Right hindlimb (tissue), 1 donor: ENCODE results near the gene HAAO.

Experiments used
- DNase-seq: peaks from one replicate; pipeline ENCODE4 v3.0.0-alpha.2; 2018

The HAAO gene

DNA sequence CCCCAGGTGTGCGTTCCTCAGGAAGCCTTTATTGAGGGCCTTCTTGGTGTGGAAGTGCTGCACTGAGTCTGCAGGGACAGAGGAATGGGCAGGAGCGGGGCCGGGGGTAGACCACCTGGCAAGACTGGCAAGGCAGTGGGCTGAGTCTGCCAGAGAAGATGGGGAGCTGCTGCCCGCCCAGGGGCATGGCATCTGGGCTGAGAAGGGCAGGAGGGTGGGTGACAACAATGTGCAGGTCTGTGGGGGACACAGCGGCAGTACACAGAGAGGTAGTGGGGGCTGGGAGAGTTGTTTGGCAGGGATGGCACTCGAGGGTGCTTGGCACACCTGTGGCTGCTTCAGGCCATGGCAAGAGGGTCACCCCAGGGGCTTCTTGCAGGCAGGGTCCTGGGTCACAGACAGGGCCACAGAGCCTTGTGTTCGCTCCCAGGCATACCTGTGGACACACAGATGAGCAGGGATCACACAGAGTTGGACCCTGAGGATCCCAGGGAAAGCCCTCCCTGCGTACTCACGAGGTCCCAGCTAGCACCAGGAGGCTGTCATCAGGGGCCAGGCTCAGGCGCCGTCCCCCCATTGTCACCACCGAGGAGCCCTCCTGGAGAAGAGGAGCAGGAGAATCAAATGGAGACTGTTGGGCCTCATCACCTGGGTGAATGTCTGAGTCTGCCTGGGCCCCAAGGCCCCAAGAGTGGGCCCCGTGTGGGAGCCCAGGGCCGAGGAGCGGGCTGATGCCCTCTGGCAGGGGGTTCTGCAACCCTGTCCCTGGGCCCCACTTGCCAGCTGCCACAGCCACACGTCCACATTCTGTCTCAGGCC, 25.1 kb downstream of the HAAO start:
- DNase-seq: no peak

DNA sequence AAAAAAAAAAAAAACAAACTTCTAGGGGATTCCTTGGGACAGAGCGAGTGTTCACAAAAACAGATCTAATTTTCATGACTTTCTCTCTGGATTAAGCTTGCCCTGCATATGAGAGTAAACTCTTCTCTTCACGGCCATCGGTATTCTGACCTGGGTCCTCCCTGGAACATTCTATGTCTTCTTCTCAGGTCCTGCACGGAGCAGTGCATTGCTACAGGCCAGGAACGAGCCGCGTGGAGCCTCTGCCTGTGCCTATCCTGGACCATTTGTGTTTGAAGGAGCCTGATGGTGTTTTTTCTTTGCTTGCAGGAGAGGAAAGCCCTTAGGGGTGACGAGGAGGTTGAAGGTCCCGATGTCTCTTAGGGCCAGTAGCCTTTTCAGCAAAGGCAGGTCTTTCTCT, 26.7 kb downstream of the HAAO start:
- no peak for DNase-seq

DNA sequence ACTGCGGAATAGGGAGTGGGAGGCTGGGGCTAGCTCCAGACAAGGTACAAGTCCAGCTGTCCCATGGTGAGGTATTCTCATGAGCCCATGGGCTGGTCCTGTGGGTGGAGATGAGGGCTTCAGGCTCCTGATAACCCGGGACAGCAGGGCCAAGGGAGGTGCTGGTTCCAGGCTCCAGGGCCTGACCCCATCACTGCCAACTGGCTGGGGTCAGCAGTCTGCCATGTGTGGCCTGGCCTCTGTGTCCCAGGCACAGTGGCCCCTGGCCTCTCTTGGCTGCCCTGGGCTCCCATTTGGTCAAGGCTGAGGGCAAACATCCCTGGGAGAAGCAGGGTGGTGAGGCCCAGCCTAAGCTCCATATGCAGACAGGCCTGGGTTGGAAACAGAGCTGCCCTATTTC, 27.5 kb downstream of the HAAO start:
- DNase-seq: no peak

DNA sequence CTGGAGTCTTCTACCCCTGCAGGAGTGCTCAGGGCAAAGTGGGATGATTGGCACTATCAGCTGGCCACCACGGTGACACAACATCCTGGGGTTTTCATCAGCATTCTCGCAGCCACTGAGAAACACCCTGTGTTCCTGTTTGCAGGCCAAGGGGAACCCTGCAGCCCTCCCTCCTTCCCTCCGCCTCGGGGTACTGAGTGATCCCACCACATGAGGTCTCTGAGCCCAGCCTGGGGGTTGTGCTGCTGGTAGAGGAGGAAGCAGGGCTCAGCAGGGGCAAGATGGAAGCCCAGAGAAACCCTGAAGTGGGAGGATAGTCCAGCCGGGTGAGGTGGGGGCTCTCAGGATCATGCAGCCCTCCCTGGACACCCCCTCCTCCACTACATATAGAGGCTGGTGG, 28.3 kb downstream of the HAAO start, which contains the start of gene OXER1:
TSS of gene OXER1 (minus strand) at position 40 of the 400 bp plus-strand sequence. CDS start 73 bp downstream, outside the sequence.
- no peak for DNase-seq

DNA sequence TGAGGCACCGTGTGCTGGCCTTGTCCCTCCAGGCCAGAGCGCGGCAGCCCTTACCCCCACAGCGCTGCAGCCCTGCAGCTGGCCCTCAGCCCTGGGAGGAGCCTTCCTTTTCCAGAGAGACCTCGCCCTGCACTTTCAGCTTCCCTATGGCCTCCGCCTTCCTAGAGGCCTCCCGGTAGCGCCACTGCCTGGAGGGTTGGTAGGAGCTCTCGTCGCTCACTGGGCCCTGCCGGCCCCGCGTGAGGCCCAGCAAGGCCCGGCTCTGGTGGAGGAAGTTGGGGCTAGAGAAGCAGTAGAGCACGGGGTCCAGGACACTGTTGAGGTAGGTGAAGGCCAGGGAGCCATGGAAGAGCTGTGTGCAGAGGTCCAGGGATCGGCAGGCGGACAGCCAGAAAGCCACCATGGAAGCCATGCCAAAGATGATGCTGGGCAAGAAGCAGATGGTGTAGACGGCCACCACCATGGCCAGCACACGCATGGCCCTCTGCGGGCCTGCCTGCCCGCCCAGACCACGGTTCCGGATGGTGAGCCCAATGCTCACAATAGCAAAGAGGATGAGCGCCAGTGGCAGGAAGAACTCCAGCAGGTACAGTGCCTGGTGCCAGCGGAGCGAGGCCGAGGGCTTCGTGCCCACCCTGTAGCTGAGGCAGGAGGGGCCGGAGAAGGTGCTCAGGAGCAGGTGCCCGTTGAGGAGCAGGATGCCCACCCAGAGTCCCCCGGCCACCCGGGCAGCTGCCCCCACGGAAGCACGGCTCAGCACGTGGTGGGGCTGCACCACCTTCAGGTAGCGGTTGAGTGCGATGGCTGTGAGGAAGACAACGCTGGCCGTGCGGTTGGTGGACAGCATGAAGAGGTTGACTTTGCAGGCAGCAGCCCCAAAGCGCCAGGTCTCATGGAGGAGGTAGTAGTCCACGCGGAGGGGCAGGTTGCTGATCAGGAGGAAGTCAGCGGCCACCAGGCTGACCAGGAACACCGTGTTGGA, 29.3 kb downstream of the HAAO start:
- DNase-seq: no peak

DNA sequence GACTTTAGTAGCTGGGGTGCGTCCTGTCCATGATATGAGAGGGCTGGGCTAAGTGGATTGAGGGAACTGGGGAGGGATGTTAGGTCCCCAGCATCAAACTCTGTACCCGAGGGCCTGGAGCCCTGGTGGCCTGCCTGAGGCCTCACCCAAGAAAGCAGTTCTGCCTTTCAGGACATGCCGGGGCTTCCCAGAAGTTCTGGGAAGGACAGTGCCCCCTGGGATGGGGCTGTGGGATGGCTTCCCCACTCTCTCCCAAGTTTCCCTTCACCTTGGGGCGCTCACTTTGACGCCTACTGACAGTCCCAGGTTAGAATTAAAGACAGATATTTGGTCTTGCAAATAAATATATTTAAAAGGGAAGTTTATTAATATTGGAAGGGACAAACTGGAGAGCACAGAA, 30.2 kb downstream of the HAAO start:
- no peak for DNase-seq

DNA sequence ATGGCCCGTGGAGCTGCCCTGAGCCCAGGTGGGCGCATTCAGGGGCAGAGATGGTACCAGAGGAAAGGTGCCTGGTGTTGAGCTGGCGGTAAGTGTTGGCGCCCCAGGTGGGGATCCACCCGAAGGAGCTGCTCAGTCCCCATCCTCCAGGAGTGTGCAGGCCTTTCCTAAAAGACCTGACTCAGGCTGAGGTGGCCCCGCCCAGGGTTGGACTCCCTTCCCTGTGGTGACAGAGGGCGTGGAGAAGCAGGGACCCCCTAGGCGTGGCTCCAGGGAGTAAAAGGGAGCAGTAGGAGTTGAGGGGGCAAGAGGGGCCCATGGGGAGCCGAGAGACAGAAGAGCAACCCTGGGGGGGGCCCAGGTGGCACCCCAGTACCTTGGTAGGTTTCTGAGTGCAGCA, 30.8 kb downstream of the HAAO start:
- DNase-seq: no peak

DNA sequence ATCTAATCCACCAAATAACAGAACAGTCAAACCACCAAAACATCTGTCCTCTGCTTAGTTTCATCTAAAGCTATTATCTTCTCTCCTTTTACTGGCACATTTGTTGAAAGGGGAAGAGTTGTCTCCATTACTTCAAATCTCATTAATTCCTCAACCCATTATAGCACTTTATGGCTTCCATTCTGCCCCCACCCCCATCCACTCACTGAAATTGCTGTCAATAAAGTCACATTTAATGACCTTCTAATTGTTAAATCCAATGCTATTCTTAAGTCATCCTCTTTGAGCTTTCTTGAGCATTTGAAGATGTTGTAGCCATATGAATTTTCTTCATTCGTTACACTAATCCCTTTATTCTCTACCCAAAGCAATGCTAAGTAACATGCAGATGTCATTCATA, 33.6 kb downstream of the HAAO start:
- DNase-seq: no peak

DNA sequence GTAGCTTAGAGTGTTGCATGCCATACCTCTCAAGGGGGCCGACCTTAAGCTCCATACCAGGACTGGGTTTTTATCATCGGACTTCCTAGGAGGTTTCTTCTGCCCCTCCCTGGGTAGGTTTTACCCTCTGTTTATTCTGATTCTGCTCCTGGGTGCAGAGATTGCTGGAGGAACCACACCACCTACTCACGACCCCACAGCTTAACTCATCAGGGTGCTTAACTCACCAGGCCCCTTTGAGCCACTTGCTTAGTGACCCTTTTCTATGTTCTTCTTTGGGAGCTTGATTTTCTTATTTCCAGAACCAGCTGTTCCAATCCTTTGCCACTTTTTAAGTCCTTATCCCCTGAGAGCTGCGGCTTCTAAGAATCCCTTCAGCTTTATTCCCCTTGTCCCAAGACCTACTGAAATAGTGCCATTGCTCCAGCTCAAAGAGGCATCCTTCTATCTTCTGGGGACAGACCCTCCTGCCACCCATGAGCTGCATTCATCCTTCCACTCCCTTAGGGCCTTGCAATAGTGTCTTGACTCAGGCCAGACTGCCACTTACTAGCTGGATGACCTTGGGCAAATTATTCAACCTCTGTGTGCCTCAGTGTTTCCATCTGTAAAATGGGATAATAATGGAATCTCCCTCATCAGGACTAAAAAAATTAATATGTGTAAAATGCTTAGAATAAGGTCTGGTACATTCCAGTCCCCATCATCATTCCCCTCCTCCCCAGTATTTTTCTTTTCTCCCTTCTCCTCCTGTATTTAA, 34.2 kb downstream of the HAAO start:
- no peak for DNase-seq

DNA sequence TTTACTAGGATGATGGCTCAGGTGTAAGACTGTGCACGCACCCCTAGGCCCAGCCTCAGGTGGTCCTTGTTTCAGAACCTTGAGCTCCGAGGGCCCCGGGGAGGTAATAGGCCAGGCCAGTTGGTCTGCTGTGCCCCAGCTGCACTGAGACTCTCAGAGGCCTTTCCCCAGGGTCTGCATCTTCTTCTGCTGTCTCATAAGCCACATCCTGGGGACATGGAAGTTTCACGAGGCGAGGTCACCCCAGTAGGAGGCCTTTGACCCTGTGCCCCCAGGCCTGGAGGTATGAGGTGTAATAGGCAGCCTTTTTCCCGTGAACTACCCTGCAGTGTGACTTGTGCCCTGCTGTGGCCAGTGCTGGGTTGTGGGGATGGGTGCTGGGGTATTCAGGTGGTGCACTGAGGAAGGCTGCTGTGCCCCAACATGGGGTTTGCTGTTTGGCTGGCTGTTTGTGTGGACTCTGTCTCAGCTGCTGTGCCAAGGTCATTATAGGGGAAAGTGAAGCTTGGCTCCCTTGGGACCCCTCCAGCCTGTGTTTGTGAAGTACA, 35.3 kb downstream of the HAAO start:
- DNase-seq: no peak

DNA sequence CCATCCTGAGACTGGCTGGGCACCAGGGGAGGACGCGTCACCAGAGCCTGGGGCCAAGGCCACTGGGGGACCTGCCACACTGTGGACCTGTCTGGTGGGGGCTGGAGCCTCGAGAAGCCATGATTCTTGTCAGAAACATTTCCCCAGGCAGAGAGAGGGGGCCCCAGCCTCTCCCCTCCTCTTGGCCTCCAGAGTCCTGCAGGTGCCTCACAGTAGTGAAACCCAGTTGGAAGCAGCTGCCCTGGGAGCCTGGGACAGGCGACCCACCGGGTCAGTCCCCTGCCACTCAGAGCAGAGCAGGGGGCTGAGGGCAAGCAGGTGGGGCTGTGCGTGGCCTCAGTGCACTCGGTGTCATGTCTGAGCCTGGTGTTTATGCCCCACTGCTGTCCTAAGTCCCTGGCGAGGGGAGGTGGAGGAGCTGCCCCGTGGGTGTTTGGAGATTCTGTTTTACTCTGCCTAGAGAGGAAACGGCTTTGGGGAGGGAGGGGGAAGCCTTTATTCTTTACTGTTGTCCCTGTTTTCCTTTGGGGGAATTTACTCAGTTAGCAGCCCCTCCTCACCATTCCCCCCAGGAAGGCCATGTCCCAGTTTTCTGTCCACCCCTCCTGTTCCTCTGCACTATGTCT, 36.1 kb downstream of the HAAO start:
- DNase-seq: no peak

DNA sequence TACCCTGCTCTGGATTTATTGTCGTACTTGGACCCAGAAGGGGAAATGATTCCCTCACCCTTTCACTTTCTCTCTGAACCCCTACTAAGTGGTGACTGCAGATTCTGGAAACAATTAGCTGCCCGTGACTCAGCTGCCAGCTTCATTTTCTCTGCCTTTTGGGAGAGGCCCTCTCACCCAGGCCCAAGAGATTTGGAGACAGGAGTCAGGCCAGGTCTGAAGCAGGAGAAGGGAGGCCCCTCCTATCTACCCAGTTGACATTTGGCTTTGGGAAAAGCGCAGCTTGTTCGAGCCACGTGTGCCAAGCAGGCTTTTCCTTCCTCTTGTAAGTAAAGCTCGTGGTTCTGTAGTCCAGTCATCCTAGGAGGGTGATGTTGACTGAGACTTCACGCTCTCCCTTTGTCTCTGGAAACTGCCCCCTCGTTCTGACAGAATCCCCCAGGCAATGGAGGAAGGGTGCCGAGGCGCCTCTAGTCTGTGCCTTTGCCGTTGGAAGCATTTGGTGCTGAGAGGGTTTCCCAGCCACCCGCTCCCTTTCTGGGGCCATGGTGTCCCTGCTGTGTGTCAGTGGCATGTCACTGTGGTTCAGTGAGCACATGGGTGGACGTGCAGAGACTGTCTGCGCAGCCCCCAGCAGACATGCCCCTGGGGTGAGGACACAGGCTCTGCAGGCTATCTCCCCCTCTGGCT, 37.0 kb downstream of the HAAO start:
- no peak for DNase-seq

DNA sequence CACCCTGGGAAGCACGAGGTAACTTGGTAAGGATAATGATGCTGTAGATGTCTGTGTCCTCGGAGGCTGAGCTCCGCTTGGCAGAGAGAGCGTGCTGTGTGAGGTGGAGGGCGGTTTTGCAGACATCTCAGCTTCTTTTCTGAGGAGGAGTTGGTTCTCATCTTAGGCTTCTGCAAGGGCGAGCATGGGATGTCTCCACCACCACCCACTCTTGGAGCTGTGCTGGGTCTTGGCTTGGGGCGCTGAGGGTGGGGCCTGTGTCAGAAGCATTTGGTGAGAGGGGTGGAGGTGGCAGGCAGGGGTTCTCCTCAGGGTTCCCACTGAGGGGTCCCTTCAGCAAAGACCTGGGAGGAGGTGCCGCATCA, 37.6 kb downstream of the HAAO start:
- no peak for DNase-seq

DNA sequence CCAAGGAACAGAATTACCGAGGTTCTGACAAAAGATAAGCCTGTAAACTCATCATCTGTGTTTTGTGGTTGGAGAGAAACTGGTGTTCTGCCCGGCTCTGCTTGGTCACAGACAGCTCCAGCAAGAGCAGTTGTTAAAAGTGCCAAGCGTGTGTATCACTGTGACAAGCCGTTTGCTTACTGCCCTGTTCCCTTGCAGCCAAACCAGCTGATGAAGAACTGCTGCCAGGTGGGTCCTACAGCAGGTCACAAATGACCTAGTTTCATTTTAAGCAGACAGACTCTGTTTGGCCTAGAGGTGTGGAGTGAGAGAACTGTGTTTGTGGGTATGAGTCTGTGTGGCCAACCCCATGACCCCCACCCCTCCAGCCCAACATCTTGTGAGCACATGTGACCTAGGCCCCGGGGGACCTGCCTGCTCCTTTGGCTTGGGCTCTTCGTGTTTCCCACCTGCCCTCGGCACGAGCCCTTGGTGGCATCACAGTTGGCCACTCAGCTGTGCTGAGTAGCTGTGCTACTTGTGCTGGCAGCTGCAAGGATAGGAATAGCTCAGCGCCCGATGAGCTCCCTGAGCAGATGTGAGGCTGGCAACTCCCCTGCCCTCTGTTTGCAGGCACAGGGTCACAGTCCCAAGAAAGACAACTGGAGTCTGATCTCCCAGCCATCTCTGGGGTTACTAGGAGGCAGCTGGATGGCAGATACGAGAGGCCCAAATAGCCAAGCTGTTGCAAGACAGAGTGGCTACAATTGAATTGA, 38.2 kb downstream of the HAAO start:
- DNase-seq: peak; percentile 87

DNA sequence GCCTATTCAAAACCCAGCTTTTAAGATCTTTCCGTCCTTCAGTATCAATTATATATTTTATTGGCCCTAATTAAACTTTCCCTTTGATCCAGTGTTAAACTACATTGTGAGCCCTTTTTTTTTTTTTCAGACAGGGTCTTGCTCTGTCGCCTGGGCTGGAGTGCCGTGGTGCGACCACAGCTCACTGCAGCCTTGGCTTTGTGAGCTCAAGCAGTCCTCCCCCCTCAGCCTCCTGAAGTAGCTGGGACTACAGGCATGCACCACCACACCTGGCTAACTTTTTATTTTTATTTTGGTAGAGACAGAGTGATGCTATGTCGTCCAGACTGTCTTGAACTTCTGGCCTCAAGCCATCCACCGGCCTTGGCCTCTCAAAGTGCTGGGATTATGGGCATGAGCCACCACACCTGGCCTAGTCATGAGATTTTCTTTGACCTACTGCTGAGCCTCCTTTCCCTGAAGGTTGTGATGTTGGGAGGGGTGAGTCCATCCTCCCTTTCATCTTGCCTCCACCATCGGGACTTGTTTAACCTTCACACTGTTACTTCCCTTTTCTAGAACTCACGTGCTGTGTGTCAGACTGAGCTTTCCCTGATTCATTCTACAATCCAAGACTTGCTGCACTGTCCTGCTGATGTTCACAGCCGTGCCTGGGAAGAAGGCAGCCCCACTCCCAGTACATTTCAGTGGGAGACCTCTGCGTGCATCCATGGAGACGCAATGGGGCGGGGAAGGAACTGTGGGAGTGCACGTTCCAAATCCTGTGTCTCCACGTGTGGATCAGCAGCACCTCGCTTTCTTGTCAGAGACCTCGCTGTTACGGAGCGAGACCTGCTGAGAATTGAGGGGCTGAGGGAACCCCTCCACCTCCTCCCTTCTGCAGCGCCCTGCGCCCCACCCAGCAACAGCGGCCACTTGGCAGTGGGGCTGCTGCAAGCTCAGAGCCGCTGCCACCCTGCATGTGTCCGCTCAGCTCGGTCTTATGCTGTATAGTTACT, 39.3 kb downstream of the HAAO start:
- no peak for DNase-seq

DNA sequence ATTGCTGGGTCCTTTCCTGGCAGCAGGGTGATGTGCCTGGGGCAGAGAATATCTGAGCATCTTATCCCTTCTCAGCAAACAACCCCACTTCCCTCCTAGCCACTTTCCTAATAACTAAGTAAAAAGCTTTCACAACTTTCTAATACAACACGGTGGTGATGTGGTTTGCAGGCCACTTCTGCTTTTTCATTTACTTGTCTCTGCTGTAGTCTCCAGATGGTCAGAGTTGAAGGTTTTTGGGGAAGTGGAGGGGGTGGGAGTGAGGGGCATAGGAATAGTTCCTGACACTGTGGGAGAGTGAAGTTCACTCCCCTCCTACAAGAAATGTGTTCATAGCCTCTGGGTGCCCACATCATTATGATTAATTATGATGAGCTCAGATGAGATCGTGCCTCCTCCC, 40.1 kb downstream of the HAAO start:
- no peak for DNase-seq

DNA sequence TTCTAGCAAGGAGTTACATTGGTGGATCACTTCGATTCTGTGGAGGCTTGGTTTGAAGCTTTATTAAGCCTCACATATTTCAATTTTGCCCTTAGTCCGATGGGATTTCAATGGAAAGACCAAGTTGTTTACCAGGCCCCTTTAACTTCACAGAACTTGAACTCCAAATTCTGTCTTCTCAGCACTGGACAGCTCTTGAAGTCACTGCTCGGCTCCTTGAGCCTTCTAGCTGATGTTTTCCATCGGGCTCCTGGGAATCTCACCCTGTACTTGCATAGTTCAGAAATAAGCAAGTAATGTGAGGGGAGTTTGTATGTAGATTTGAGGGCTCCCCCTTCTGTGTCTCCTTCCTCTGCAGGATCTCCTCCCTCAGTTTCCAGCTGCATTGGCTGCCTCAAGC, 43.5 kb downstream of the HAAO start:
- DNase-seq: no peak

DNA sequence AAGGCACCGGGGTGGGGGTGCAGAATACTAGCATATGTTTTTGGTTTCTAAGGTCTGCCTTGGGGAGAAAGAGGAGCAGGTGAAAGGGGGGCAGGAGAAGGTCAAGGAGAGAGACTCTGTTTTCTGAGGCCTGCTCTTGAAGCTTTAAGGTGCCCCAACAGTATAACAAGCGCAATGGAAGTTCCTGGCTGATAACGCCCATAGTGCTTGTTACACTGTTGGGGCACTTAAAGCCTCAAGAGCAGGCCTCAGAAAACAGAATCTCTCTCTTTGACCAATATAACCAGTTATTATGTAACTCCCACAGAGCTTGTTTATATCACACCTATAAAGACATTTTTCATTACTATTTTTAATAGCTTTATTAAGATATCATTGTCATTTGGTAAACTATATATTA, 45.0 kb downstream of the HAAO start:
- no peak for DNase-seq

DNA sequence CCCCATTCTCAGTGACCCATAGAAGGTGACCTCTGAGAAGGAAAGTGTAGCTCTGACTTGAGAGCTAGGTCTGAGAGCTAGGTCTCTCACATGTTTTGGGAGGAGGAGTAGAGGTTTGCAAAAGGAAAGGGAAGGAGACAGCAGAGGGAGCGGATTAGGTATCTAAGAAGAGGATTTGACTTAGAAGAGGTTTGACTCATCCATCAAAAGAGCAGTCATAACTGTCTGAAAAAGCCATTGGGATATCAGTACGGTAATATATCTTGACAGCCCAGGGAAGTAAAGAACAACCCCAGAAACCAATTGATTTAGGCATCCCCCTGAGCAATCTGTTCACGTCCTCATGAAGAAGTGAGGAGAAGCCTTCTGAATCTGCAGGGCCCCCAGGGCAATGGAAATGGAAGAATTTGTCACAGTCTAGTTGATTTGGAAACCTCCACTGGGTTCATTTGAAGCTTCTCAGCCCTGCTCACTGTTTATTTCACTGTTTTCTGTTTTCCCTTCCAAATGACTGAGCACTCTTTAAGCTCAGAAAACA, 47.8 kb downstream of the HAAO start:
- DNase-seq: no peak

DNA sequence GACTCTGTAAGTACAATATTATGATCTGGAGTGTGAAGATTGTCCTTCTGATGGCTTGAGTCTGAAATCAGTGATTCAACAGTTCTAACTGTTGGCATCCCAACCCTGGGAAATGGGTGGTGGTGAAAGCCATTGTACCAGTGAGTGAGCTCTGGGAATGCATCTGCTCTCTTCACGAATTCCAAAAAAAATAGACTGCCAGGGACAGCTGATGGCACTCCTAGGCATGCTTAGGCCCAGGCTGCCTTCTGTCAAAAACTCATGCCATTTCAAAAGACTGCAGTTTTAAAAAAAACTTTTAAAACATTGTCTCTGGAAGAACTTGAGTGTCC, 48.8 kb downstream of the HAAO start:
- DNase-seq: no peak
